NCI-H1694 (cell line): ENCODE results near the gene LMX1B.
"Not testable (repeated sequence)": the region's sequence is repeated elsewhere in the genome, so short reads cannot be mapped to it uniquely, and the experiment has no call there.

Experiments used
- DNase-seq: peaks from one replicate; lab custom pipeline; 2025; lab: John Stamatoyannopoulos, UW

LMX1B gene

GRCh38 chr9:126633881-126634558, 20.3 kb downstream of the LMX1B start:
- DNase-seq, result no peak

- DNase-seq, result no peak
Measured at GRCh38 chr9:126635061-126635460, 21.3 kb downstream of the LMX1B start.

GRCh38 chr9:126635661-126636439, 22.1 kb downstream of the LMX1B start:
- DNase-seq, result no peak

GRCh38 chr9:126636983-126637798, 23.5 kb downstream of the LMX1B start:
- DNase-seq, result peak; percentile 39

- no peak for DNase-seq
Measured at GRCh38 chr9:126638571-126639132, 24.9 kb downstream of the LMX1B start.

GRCh38 chr9:126639318-126640000, 25.7 kb downstream of the LMX1B start:
- no peak for DNase-seq

GRCh38 chr9:126641118-126641851, 27.6 kb downstream of the LMX1B start:
- DNase-seq, result no peak

- no peak for DNase-seq
Measured at GRCh38 chr9:126642010-126642744, 28.4 kb downstream of the LMX1B start.

- DNase-seq, result no peak
Measured at GRCh38 chr9:126642839-126643238, 29.1 kb downstream of the LMX1B start.

GRCh38 chr9:126643945-126644527, 30.3 kb downstream of the LMX1B start:
- no peak for DNase-seq

- DNase-seq, result no peak
Measured at GRCh38 chr9:126646162-126646561, 32.4 kb downstream of the LMX1B start.

- DNase-seq, result no peak
Measured at GRCh38 chr9:126647585-126648411, 34.1 kb downstream of the LMX1B start.

- no peak for DNase-seq
Measured at GRCh38 chr9:126649477-126649876, 35.7 kb downstream of the LMX1B start.

- no peak for DNase-seq
Measured at GRCh38 chr9:126650404-126651341, 36.9 kb downstream of the LMX1B start.

- DNase-seq, result no peak
Measured at GRCh38 chr9:126652140-126652582, 38.4 kb downstream of the LMX1B start.

- no peak for DNase-seq
Measured at GRCh38 chr9:126654124-126654523, 40.4 kb downstream of the LMX1B start.

GRCh38 chr9:126656214-126656613, 42.5 kb downstream of the LMX1B start:
- DNase-seq, result not testable (repeated sequence)
